Measurements from ENCODE around the gene SDF2L1.
A peak's percentile ranks its signal among the peaks of the same experiment; 100 is the strongest.
"Not testable (repeated sequence)": the region's sequence is repeated elsewhere in the genome, so short reads cannot be mapped to it uniquely, and the experiment has no call there.

Gene SDF2L1

GRCh38 chr22:21634844-21635243 is 7.3 kb upstream of the SDF2L1 start:
- TF ChIP-seq CTCF (conservative IDR thresholded peaks at IDR 0.05), result no peak
- H3K27ac ChIP-seq, result no peak overlapping the region

GRCh38 chr22:21635771-21636510 is 6.2 kb upstream of the SDF2L1 start:
- no peak overlapping the region for H3K27ac ChIP-seq
- TF ChIP-seq CTCF (conservative IDR thresholded peaks at IDR 0.05), result no peak

GRCh38 chr22:21636629-21637218 is 5.4 kb upstream of the SDF2L1 start:
- no peak overlapping the region for H3K27ac ChIP-seq
- TF ChIP-seq CTCF (conservative IDR thresholded peaks at IDR 0.05), result no peak

GRCh38 chr22:21637450-21637849 is 4.7 kb upstream of the SDF2L1 start:
- H3K27ac ChIP-seq, result not testable (repeated sequence)

GRCh38 chr22:21639359-21639758 is 2.7 kb upstream of the SDF2L1 start:
- TF ChIP-seq CTCF (conservative IDR thresholded peaks at IDR 0.05), result no peak
- H3K27ac ChIP-seq, result no peak overlapping the region

GRCh38 chr22:21640810-21641209 is 1.3 kb upstream of the SDF2L1 start:
- TF ChIP-seq CTCF (conservative IDR thresholded peaks at IDR 0.05), result no peak

GRCh38 chr22:21641417-21641788 is 699 bp upstream of the SDF2L1 start:
- H3K27ac ChIP-seq, result peak overlapping the region; percentile 78
- TF ChIP-seq CTCF (conservative IDR thresholded peaks at IDR 0.05), result peak; percentile 83

More at GRCh38 chr22:21640810-21641209, 1.3 kb upstream of the SDF2L1 start:
- H3K27ac ChIP-seq, result peak overlapping the region; percentile 78

Measured in VCaP (cell line).